ENCODE data around the gene GDNF.

The GDNF gene

DNA sequence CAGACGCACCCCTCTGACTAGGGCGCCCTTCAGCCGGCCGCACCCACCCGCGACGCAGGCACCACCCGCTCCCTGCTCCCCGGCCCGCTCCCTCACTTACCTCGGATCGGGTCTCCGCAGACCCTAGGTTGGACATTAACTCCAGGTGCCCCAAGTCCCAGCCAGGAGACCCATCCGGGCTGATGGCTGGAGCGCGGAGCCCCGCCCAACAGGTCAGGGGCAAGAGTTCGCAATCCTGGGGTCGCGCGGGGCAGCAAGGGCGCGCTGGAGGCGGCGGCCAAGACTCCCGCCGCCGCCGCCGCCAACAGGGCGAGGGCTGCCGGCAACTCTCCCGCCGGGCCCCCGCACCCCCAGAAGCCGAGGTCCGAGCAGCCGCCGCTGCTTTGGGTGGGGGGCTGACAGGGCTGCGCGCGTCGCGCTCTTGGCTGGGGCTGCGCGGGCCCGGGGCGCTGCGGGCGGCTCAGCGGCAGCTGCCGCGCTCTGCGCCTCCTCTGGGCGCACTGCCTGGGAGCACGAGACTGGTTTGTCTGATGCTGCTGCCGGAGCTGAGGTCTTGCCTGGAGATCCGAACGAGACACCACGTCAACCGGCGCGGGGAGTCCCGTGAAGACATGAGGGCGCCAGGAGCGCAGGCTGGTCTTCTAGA is at the start of gene GDNF:
GDNF (minus strand) TSS at position 635 of the 646 bp plus-strand sequence. CDS start 5,245 bp downstream, outside the sequence.
- Histone ChIP-seq H3K4me3 (peak within 1 kb of the TSS in 4 of 10 experiments; percentile 26 to 60 (median 44); a peak in 3 of 20 replicates), H4K20me1 (peaks cover 0 to 9% (median 0%) of the 10 kb centered on the region in 11 experiments; a peak in 4 of 22 replicates), H3K9me3 (replicated peaks in 1 of 11) (peaks cover 10 to 57% (median 44%) of the 10 kb centered on the region in 11 experiments; a peak in 20 of 22 replicates), H3K27ac (no peak within 1 kb of the TSS), H3K36me3 (no peaks in the 10 kb centered on the region), H3K4me1 (peaks cover 6 to 27% (median 15%) of the 10 kb centered on the region in 10 experiments; a peak in 11 of 20 replicates), H3K9ac (no peak within 1 kb of the TSS), H3K4me2 (peak within 1 kb of the TSS in 5 of 11 experiments; percentile 18 to 56 (median 32); a peak in 6 of 22 replicates), H3K27me3 (peaks cover 81 to 97% (median 91%) of the 10 kb centered on the region in 11 experiments)
- no peak for TF ChIP-seq Cebpa-rat (IDR thresholded peaks at IDR 0.05)

- Histone ChIP-seq H3K9me3 (replicated peaks in 1 of 11) (no peaks in the 10 kb centered on the region), H3K27me3 (no peaks in the 10 kb centered on the region), H3K27ac (no peak overlapping the region), H3K9ac (no peak overlapping the region), H3K4me2 (no peak overlapping the region), H3K36me3 (no peaks in the 10 kb centered on the region), H3K4me1 (peaks cover 0 to 26% (median 0%) of the 10 kb centered on the region in 10 experiments; a peak in 8 of 20 replicates), H4K20me1 (no peaks in the 10 kb centered on the region), H3K4me3 (no peak overlapping the region)
- TF ChIP-seq Cebpa-rat (IDR thresholded peaks at IDR 0.05): no peak
Measured at GRCh38 chr5:37888476-37888875, 48.6 kb upstream of the GDNF start.

- no peaks in the 10 kb centered on the region for H4K20me1 ChIP-seq
- 0 out of 22 replicates have a peak, but pooled peaks cover 0 to 4% (median 0%) of the 10 kb centered on the region in 11 experiments for H3K27me3 ChIP-seq
- peaks cover 0 to 26% (median 0%) of the 10 kb centered on the region in 10 experiments; a peak in 8 of 20 replicates for H3K4me1 ChIP-seq
- H3K4me2 ChIP-seq: no peak overlapping the region
- no peak overlapping the region for H3K27ac ChIP-seq
- no peak for TF ChIP-seq Cebpa-rat (IDR thresholded peaks at IDR 0.05)
- no peaks in the 10 kb centered on the region for H3K36me3 ChIP-seq
- H3K9me3 ChIP-seq (replicated peaks in 1 of 11): no peaks in the 10 kb centered on the region
- no peak overlapping the region for H3K9ac ChIP-seq
- no peak overlapping the region for H3K4me3 ChIP-seq
Measured at GRCh38 chr5:37886242-37886905, 46.5 kb upstream of the GDNF start.

DNA sequence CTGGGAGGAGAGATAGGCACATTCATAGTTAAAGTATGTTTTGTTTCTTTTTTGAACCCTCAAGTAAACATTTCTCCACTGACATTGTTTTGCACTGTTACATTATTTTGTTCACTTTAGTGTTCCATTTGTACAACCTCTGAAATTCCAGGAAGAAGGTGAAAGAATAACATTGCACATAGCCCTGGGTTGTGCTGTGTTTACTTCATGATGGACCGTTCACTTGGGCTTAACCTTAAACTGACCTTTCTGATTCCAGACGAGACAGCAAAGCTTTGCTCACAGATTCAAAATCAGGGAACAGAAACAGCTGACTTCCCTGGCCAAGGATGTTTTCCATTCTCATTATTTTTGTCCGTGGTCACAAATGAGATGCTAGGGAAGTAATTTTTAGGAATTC is 42.8 kb upstream of the GDNF start:
- H3K36me3 ChIP-seq: no peaks in the 10 kb centered on the region
- H4K20me1 ChIP-seq: no peaks in the 10 kb centered on the region
- no peak overlapping the region for H3K27ac ChIP-seq
- H3K4me1 ChIP-seq: peaks cover 0 to 19% (median 3%) of the 10 kb centered on the region in 10 experiments; a peak in 12 of 20 replicates
- no peak overlapping the region for H3K9ac ChIP-seq
- no peaks in the 10 kb centered on the region for H3K9me3 ChIP-seq (replicated peaks in 1 of 11)
- H3K27me3 ChIP-seq: 0 out of 22 replicates have a peak, but pooled peaks cover 0 to 12% (median 0%) of the 10 kb centered on the region in 11 experiments
- no peak overlapping the region for H3K4me3 ChIP-seq
- TF ChIP-seq Cebpa-rat (IDR thresholded peaks at IDR 0.05): no peak
- no peak overlapping the region for H3K4me2 ChIP-seq

DNA sequence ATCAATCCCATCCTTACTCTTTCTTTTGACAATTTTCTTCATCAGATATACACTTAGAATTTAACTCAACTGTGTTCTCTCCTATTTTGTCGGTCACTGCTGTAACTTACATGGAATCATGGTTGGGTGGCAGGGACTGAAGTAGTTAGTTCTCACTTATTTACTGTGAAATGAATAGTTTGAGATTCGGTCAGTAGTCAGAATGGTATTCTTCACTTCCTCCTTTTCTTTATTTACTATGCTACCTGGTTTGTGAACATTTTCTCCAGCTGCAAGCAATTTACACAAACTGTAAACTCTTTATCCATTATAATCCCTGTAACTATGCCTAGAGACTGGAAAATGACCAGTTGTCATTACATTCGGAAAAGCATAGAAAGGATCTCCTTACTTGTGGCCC is 41.5 kb upstream of the GDNF start:
- no peak overlapping the region for H3K4me3 ChIP-seq
- H3K9me3 ChIP-seq (replicated peaks in 1 of 11): peaks cover 0 to 2% (median 0%) of the 10 kb centered on the region in 11 experiments; a peak in 5 of 22 replicates
- H3K4me1 ChIP-seq: peaks cover 0 to 25% (median 7%) of the 10 kb centered on the region in 10 experiments; a peak in 13 of 20 replicates
- no peaks in the 10 kb centered on the region for H4K20me1 ChIP-seq
- H3K27ac ChIP-seq: no peak overlapping the region
- H3K4me2 ChIP-seq: no peak overlapping the region
- H3K36me3 ChIP-seq: no peaks in the 10 kb centered on the region
- TF ChIP-seq Cebpa-rat (IDR thresholded peaks at IDR 0.05): no peak
- H3K27me3 ChIP-seq: 0 out of 22 replicates have a peak, but pooled peaks cover 0 to 12% (median 0%) of the 10 kb centered on the region in 11 experiments
- H3K9ac ChIP-seq: no peak overlapping the region

GRCh38 chr5:37876943-37877342 is 37.1 kb upstream of the GDNF start:
- Histone ChIP-seq H3K9me3 (replicated peaks in 1 of 11) (peaks cover 6 to 13% (median 8%) of the 10 kb centered on the region in 11 experiments; a peak in 15 of 22 replicates), H3K27ac (no peak overlapping the region), H3K36me3 (no peaks in the 10 kb centered on the region), H3K4me1 (peaks cover 0 to 11% (median 7%) of the 10 kb centered on the region in 10 experiments; a peak in 13 of 20 replicates), H3K4me3 (no peak overlapping the region), H4K20me1 (no peaks in the 10 kb centered on the region), H3K4me2 (peak overlapping the region in 2 of 11 experiments; percentile 52 to 61; a peak in 2 of 22 replicates), H3K9ac (no peak overlapping the region), H3K27me3 (0 out of 22 replicates have a peak, but pooled peaks cover 0 to 12% (median 0%) of the 10 kb centered on the region in 11 experiments)
- TF ChIP-seq Cebpa-rat (IDR thresholded peaks at IDR 0.05): no peak

DNA sequence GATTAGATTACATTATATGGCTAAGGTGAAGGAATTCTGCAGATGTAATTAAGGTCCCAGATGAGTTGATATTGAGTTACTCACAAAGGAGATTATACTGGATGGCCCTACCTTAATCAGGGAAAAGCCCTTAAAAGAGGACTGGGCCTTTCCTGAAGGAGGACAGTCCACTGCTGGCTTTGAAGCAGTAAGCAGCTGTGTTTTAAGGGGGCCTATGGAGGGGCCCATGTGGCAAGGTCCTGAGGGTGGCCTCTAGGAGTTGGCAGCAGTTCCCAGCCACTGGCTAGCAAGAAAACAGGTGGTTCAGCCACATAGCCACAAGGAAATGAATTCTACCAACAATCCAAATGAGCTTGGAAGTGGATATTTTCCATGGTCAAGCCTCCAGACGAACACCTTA is 36.4 kb upstream of the GDNF start:
- Histone ChIP-seq H3K9me3 (replicated peaks in 1 of 11) (peaks cover 6 to 13% (median 8%) of the 10 kb centered on the region in 11 experiments; a peak in 15 of 22 replicates), H3K36me3 (no peaks in the 10 kb centered on the region)

GRCh38 chr5:37875051-37875787 is 35.4 kb upstream of the GDNF start:
- no peaks in the 10 kb centered on the region for H3K36me3 ChIP-seq
- no peak overlapping the region for H3K9ac ChIP-seq

More for the DNA sequence above, 36.4 kb upstream of the GDNF start:
- H3K4me3 ChIP-seq: no peak overlapping the region
- H3K27ac ChIP-seq: no peak overlapping the region
- peaks cover 0 to 11% (median 7%) of the 10 kb centered on the region in 10 experiments; a peak in 13 of 20 replicates for H3K4me1 ChIP-seq
- H3K4me2 ChIP-seq: no peak overlapping the region
- no peak overlapping the region for H3K9ac ChIP-seq
- no peak for TF ChIP-seq Cebpa-rat (IDR thresholded peaks at IDR 0.05)
- H3K27me3 ChIP-seq: 0 out of 22 replicates have a peak, but pooled peaks cover 0 to 6% (median 0%) of the 10 kb centered on the region in 11 experiments
- H4K20me1 ChIP-seq: no peaks in the 10 kb centered on the region

More at GRCh38 chr5:37875051-37875787, 35.4 kb upstream of the GDNF start:
- Histone ChIP-seq H3K27ac (no peak overlapping the region), H3K4me1 (peaks cover 0 to 11% (median 7%) of the 10 kb centered on the region in 10 experiments; a peak in 13 of 20 replicates), H3K4me3 (no peak overlapping the region), H3K4me2 (no peak overlapping the region), H3K27me3 (no peaks in the 10 kb centered on the region), H3K9me3 (replicated peaks in 1 of 11) (peaks cover 6 to 13% (median 8%) of the 10 kb centered on the region in 11 experiments; a peak in 15 of 22 replicates), H4K20me1 (no peaks in the 10 kb centered on the region)
- no peak for TF ChIP-seq Cebpa-rat (IDR thresholded peaks at IDR 0.05)
